GM18505 (cell line): ENCODE data around the gene GGN.
"Not testable (repeated sequence)": the region's sequence is repeated elsewhere in the genome, so short reads cannot be mapped to it uniquely, and the experiment has no call there.

Experiments
- ATAC-seq: cut with Tn5 transposase; IDR thresholded peaks from one replicate; pipeline ENCODE4 v1.9.1; 2021; ENCODE audit not compliant: unreplicated experiment
- POLR2A ChIP-seq: IDR thresholded peaks from 4 replicates; pipeline ENCODE4 v1.6.1; 2011; ENCODE audit warnings: borderline replicate concordance; ENCODE audit not compliant: insufficient read depth, insufficient read length; ENCODE audit errors: extremely low read depth

The GGN gene

GRCh38 chr19:38387550-38388348, at the start of gene GGN:
GGN (minus strand) TSS chr19:38388034; CDS start chr19:38387261, 773 bp downstream.
- peak; percentile 47 for ATAC-seq
- no peak for TF ChIP-seq POLR2A

GRCh38 chr19:38437295-38437694, 49.5 kb upstream of the GGN start:
- no peak for TF ChIP-seq POLR2A
- ATAC-seq = no peak

GRCh38 chr19:38434549-38435051, 46.8 kb upstream of the GGN start:
- TF ChIP-seq POLR2A = no peak
- ATAC-seq = no peak

- ATAC-seq = no peak
- no peak for TF ChIP-seq POLR2A
Measured at GRCh38 chr19:38433268-38433733, 45.5 kb upstream of the GGN start, which contains the start of gene RYR1. RYR1 (plus strand) TSS chr19:38433691; CDS start chr19:38433830, 139 bp downstream.

GRCh38 chr19:38430931-38431330, 43.1 kb upstream of the GGN start:
- no peak for ATAC-seq
- no peak for TF ChIP-seq POLR2A

GRCh38 chr19:38429811-38430156, 42.0 kb upstream of the GGN start:
- TF ChIP-seq POLR2A = no peak
- ATAC-seq = no peak

GRCh38 chr19:38429055-38429810, 41.4 kb upstream of the GGN start:
- TF ChIP-seq POLR2A = no peak
- ATAC-seq = no peak

GRCh38 chr19:38427035-38427677, 39.3 kb upstream of the GGN start:
- ATAC-seq = not testable (repeated sequence)

GRCh38 chr19:38425810-38426466, 38.1 kb upstream of the GGN start, which contains the start of gene RASGRP4:
RASGRP4 (minus strand) TSS chr19:38426219; CDS start chr19:38426091, 128 bp downstream.
- TF ChIP-seq POLR2A = no peak
- ATAC-seq = no peak

- ATAC-seq = no peak
Measured at GRCh38 chr19:38425222-38425809, 37.5 kb upstream of the GGN start.

GRCh38 chr19:38424272-38424671, 36.4 kb upstream of the GGN start:
- no peak for ATAC-seq
- no peak for TF ChIP-seq POLR2A

More at GRCh38 chr19:38425222-38425809, 37.5 kb upstream of the GGN start:
- TF ChIP-seq POLR2A = no peak

- ATAC-seq = no peak
- TF ChIP-seq POLR2A = no peak
Measured at GRCh38 chr19:38422438-38422837, 34.6 kb upstream of the GGN start.
